RWPE1 (cell line): Measurements from ENCODE around the gene KIF1B.

Experiments
- CTCF ChIA-PET: fragments of 350-600 bp; sonication (Branson Sonifier 250); formaldehyde crosslinking; extraction: SDS; loops from one replicate; lab custom pipeline; 2021; lab: Yijun Ruan, JAX
- POLR2A ChIA-PET: fragments of 400-600 bp; formaldehyde crosslinking; extraction: SDS; loops from one replicate; lab custom pipeline; 2020; ENCODE audit warnings: antibody characterized with exemption; ENCODE audit not compliant: low non-redundant PET; lab: Yijun Ruan, JAX
- DNase-seq: peaks from one replicate; pipeline ENCODE4 v3.0.0; 2012; ENCODE audit warnings: low spot score
- H3K27ac ChIP-seq: fragments of 450-650 bp; 2 replicates; pipeline ENCODE4 v1.5.1; 2017
- CTCF ChIP-seq: fragments of 450-650 bp; conservative IDR thresholded peaks from 2 replicates; pipeline ENCODE4 v1.5.1; 2017; ENCODE audit warnings: low read depth, mild to moderate bottlenecking

Gene KIF1B

GRCh38 chr1:10387677-10388386, 177.5 kb downstream of the KIF1B start:
- TF ChIP-seq CTCF: no peak
- CTCF ChIA-PET: interaction anchor here (0.6 to 1.0 kb wide), 6 partner anchors 10 to 270 kb away, joined by 3 to 4 read pairs (median 4); no protein-coding TSS in a partner anchor
- POLR2A ChIA-PET: interaction anchor here (0.6 kb wide), 2 partner anchors 10 to 907 kb away, joined by 4 to 6 read pairs; no protein-coding TSS in a partner anchor
- DNase-seq: peak; percentile 14
- peak overlapping the region; percentile 76 for H3K27ac ChIP-seq

- CTCF ChIA-PET: interaction anchor here (0.6 to 0.8 kb wide), 3 partner anchors 9 to 304 kb away, joined by 4 read pairs; no protein-coding TSS in a partner anchor
- no peak for DNase-seq
- no peak for TF ChIP-seq CTCF
- POLR2A ChIA-PET: no interaction called here
- peak overlapping the region; percentile 54 for H3K27ac ChIP-seq
Observed at GRCh38 chr1:10388387-10388715, 178.0 kb downstream of the KIF1B start.

- H3K27ac ChIP-seq: peak overlapping the region; percentile 54
- no peak for TF ChIP-seq CTCF
- CTCF ChIA-PET: interaction anchor here (0.7 kb wide), 1 partner anchor 13 kb away, joined by 4 read pairs; no protein-coding TSS in a partner anchor
- DNase-seq: no peak
- POLR2A ChIA-PET: no interaction called here
Observed at GRCh38 chr1:10389271-10389973, 179.1 kb downstream of the KIF1B start.

- ChIA-PET CTCF (no interaction called here), POLR2A (no interaction called here)
- no peak for TF ChIP-seq CTCF
- no peak for DNase-seq
- H3K27ac ChIP-seq: no peak overlapping the region
Observed at GRCh38 chr1:10396870-10397269, 186.5 kb downstream of the KIF1B start.

GRCh38 chr1:10398278-10398733, 187.9 kb downstream of the KIF1B start:
- ChIA-PET CTCF (interaction anchor here (0.7 to 1.2 kb wide), 2 partner anchors 10 to 96 kb away, joined by 3 to 4 read pairs; no protein-coding TSS in a partner anchor), POLR2A (interaction anchor here (0.6 kb wide), 1 partner anchor 182 kb away, joined by 3 read pairs; no protein-coding TSS in a partner anchor)
- peak overlapping the region; percentile 95 for H3K27ac ChIP-seq
- no peak for TF ChIP-seq CTCF
- DNase-seq: no peak

- peak; percentile 99 for DNase-seq
- ChIA-PET CTCF (interaction anchor here (0.6 to 0.7 kb wide), 3 partner anchors 96 to 467 kb away, joined by 3 read pairs; no protein-coding TSS in a partner anchor), POLR2A (interaction anchor here (0.6 to 1.1 kb wide), 2 partner anchors 31 to 183 kb away, joined by 3 to 4 read pairs; partner anchors contain the start of gene CENPS)
- peak within 1 kb of the TSS; percentile 95 for H3K27ac ChIP-seq
- TF ChIP-seq CTCF: no peak
Observed at GRCh38 chr1:10398734-10399443, 188.5 kb downstream of the KIF1B start, which contains the start of gene PGD. TSS of gene PGD (plus strand) at chr1:10399064. CDS start at chr1:10399118, 54 bp downstream.
